T-helper 1 cell treated with Interleukin-12 subunit alpha and Interleukin-12 subunit beta and Interleukin-4 antibody, amounts not matched to agents 30 μg/mL and 1 μg/mL, for 36 hours (primary cell): ENCODE measurements around the gene MAJIN.

Source experiments
- H3K27ac Mint-ChIP-seq: one replicate; pipeline ENCODE4 v1.8.0; 2021; ENCODE audit warnings: mild to moderate bottlenecking, mixed read lengths
- H3K27me3 Mint-ChIP-seq: one replicate; pipeline ENCODE4 v1.8.0; 2021; ENCODE audit warnings: low read depth, mixed read lengths
- H3K36me3 Mint-ChIP-seq: one replicate; pipeline ENCODE4 v1.8.0; 2021; ENCODE audit warnings: low read depth, mixed read lengths
- H3K4me1 Mint-ChIP-seq: one replicate; pipeline ENCODE4 v1.8.0; 2021; ENCODE audit warnings: low read depth, mixed read lengths
- H3K4me3 Mint-ChIP-seq: one replicate; pipeline ENCODE4 v1.8.0; 2021; ENCODE audit warnings: mild to moderate bottlenecking, moderate library complexity, mixed read lengths
- H3K9me3 Mint-ChIP-seq: one replicate; pipeline ENCODE4 v1.8.0; 2021; ENCODE audit warnings: mixed read lengths

The MAJIN gene

DNA sequence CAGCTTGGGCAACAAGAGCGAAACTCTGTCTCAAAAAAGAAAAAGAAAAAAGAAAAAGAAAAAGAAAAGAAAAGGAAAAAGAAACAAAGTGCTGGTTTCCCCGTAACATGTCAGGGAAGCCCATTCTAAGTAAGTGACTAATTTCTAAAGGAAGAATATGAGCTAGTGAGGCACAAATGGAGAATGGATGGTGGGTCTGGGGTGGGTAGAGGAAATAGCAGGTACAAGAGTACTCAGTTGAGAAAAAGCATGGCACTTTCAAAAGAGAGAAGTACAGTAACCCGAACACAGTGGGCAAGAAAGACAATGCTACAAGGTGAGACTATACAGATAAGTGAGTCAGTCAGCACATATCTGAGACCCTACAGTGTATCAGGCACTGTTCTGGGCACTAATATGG, 4.5 kb downstream of the MAJIN start:
- Mint-ChIP-seq H3K4me3 (no peak overlapping the region), H3K27me3 (no peaks in the 10 kb centered on the region), H3K36me3 (no peaks in the 10 kb centered on the region), H3K4me1 (peaks cover 16% of the 10 kb centered on the region), H3K9me3 (no peaks in the 10 kb centered on the region), H3K27ac (no peak overlapping the region)

DNA sequence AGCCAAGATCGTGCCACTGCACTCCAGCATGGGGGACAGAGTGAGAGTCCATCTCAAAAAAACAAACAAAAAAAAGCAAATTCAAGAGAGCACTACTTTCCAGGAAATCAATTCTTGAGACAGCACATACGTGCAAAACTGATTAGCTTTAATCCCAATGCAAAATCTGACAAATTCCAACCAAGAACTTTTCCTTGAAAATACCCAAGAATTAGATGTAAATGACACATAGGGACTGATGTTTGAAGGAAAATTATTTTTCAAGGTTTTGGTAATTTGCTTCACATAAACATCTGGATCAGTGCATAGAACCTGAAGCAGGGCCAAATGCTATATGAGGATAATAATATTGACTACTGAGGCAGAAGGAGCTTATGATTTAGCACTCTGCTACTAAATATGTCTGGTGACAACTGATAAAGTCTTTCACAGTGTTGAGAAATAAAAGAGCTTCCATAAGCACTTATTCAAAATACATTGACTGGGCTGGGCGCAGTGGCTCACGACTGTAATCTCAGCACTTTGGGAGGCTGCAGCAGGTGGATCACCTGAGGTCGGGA, 8.8 kb downstream of the MAJIN start:
- H3K4me3 Mint-ChIP-seq: no peak overlapping the region
- H3K9me3 Mint-ChIP-seq: no peaks in the 10 kb centered on the region
- peaks cover 8% of the 10 kb centered on the region for H3K4me1 Mint-ChIP-seq
- peaks cover 12% of the 10 kb centered on the region for H3K27me3 Mint-ChIP-seq
- H3K27ac Mint-ChIP-seq: no peak overlapping the region
- H3K36me3 Mint-ChIP-seq: no peaks in the 10 kb centered on the region

- peaks cover 12% of the 10 kb centered on the region for H3K27me3 Mint-ChIP-seq
- peaks cover 5% of the 10 kb centered on the region for H3K4me1 Mint-ChIP-seq
Measured at GRCh38 chr11:64960719-64961118, 11.2 kb downstream of the MAJIN start.

GRCh38 chr11:64959498-64959897, 12.4 kb downstream of the MAJIN start:
- no peaks in the 10 kb centered on the region for H3K9me3 Mint-ChIP-seq
- H3K27me3 Mint-ChIP-seq: peaks cover 12% of the 10 kb centered on the region
- no peak overlapping the region for H3K27ac Mint-ChIP-seq
- no peaks in the 10 kb centered on the region for H3K36me3 Mint-ChIP-seq
- peaks cover 1% of the 10 kb centered on the region for H3K4me1 Mint-ChIP-seq
- H3K4me3 Mint-ChIP-seq: no peak overlapping the region

More at GRCh38 chr11:64960719-64961118, 11.2 kb downstream of the MAJIN start:
- Mint-ChIP-seq H3K27ac (no peak overlapping the region), H3K36me3 (no peaks in the 10 kb centered on the region), H3K4me3 (no peak overlapping the region), H3K9me3 (no peaks in the 10 kb centered on the region)

GRCh38 chr11:64954201-64954600, 17.7 kb downstream of the MAJIN start:
- no peak overlapping the region for H3K27ac Mint-ChIP-seq
- no peaks in the 10 kb centered on the region for H3K36me3 Mint-ChIP-seq
- H3K4me3 Mint-ChIP-seq: no peak overlapping the region
- no peaks in the 10 kb centered on the region for H3K4me1 Mint-ChIP-seq
- peaks cover 10% of the 10 kb centered on the region for H3K27me3 Mint-ChIP-seq
- no peaks in the 10 kb centered on the region for H3K9me3 Mint-ChIP-seq

GRCh38 chr11:64951529-64951928, 20.4 kb downstream of the MAJIN start:
- H3K27me3 Mint-ChIP-seq: peaks cover 10% of the 10 kb centered on the region
- H3K36me3 Mint-ChIP-seq: no peaks in the 10 kb centered on the region
- no peak overlapping the region for H3K4me3 Mint-ChIP-seq
- no peaks in the 10 kb centered on the region for H3K4me1 Mint-ChIP-seq
- no peaks in the 10 kb centered on the region for H3K9me3 Mint-ChIP-seq
- no peak overlapping the region for H3K27ac Mint-ChIP-seq

DNA sequence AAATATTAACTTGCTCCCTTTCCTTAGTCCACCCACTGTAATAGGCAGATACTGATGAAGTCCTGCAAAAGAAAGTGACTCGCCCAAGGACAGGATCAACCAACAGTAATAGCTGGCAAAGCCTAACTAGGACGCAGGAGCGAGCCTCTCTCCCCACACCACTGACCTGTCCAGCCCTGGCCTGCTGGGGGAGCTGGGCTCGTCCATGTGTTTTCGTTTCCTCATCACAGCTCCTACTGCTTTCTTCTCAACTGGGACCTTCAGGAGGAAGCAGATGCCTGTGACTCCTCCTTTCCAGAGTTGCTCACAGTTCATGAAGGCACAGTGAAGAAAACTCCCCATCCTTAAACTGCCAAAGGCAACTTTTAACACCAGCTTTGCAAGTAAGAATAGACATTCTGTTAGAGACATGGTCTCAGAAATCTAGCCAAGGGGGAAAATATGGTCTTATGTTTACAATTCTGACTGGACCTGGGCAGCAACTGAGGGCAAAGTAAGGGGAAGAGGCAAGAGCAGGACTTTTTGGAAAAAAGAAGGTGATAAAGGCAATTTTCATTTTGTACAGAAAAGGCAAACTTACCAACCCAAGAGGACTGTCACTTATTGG, 24.6 kb downstream of the MAJIN start:
- Mint-ChIP-seq H3K36me3 (no peaks in the 10 kb centered on the region), H3K27me3 (peaks cover 29% of the 10 kb centered on the region), H3K4me1 (no peaks in the 10 kb centered on the region), H3K4me3 (no peak overlapping the region), H3K9me3 (no peaks in the 10 kb centered on the region), H3K27ac (no peak overlapping the region)

- Mint-ChIP-seq H3K36me3 (peaks cover 10% of the 10 kb centered on the region), H3K4me1 (no peaks in the 10 kb centered on the region), H3K9me3 (no peaks in the 10 kb centered on the region), H3K27me3 (peaks cover 3% of the 10 kb centered on the region), H3K4me3 (no peak overlapping the region), H3K27ac (no peak overlapping the region)
Measured at GRCh38 chr11:64936539-64936938, 35.4 kb downstream of the MAJIN start.

DNA sequence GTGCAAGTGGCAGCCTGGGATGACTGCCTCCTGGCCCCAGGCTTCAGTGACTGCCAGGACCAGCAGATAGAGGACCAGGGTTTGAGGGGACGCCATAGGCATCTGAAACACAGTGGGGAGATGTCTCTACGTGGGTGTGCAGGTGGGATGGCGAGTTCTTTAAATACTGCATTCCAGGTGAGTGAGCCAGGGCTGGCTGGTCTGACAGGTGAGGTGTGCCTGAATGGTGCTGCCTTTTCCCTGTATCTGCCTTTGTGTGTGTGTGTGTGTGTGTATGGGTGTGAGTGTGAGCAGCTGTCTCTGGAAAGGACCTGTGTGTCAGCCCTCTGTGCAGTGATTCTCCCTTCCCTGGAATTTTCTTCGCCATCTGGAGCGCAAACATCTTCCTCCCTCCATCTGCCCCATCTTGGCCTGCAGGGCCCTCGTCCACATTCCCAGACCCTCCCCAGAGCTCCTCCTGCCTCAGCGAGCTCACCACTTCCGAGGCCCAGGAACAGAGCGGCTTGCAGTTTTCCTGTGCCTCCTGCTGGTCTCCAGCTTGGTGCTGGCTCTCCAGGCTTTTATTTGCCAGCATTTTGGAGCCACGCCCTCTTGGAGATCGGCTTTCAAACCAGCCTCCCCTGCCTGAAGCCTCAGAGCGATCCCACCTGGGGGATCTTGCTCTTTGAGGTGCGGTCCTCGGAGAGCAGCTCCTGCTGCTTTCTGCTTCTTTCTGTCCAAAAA, 36.4 kb downstream of the MAJIN start, which contains the start of gene GPHA2:
GPHA2 (minus strand) TSS at position 535 of the 723 bp plus-strand sequence; CDS start at position 102, 433 bp downstream.
- Mint-ChIP-seq H3K9me3 (no peaks in the 10 kb centered on the region), H3K36me3 (peaks cover 19% of the 10 kb centered on the region), H3K4me3 (no peak within 1 kb of the TSS), H3K27ac (no peak within 1 kb of the TSS), H3K4me1 (no peaks in the 10 kb centered on the region), H3K27me3 (peaks cover 3% of the 10 kb centered on the region)

DNA sequence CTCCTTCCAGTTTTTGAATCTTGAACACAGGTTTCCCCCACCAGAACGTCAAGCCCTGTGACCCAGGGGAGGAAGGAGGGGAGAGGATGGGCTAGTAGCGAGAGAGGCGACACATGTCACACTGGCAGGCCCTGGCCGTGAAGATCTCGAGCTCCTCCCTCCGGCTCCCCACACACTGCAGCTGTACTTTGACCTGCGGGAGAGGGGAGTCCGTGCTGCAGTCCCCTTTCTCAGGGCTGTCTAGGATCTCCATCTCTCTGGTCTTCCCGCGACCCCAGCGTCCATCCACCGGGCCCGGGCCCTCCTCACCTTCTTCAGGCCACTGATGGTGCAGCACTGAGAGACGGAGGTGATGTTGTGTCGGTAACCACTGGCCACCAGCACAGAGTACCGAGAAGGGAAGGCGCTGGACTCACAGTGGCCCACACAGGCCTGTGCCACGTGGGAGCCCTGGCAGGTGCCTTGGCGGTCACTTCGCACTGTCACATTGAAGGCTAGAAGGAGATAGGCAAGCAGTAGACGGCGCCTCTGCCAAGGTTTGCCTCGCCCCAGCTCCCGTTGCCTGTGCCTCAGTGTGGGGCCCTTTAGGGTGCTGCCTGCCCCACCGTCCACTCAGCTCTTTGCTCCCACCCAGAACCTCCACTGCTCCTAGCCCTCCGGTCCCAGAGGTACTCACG, 37.1 kb downstream of the MAJIN start:
- H3K27me3 Mint-ChIP-seq: peaks cover 3% of the 10 kb centered on the region
- no peaks in the 10 kb centered on the region for H3K9me3 Mint-ChIP-seq
- peaks cover 21% of the 10 kb centered on the region for H3K36me3 Mint-ChIP-seq
- no peaks in the 10 kb centered on the region for H3K4me1 Mint-ChIP-seq
- no peak overlapping the region for H3K4me3 Mint-ChIP-seq
- no peak overlapping the region for H3K27ac Mint-ChIP-seq

GRCh38 chr11:64933935-64934681, 37.8 kb downstream of the MAJIN start:
- H3K4me1 Mint-ChIP-seq: no peaks in the 10 kb centered on the region
- H3K27me3 Mint-ChIP-seq: no peaks in the 10 kb centered on the region
- H3K4me3 Mint-ChIP-seq: no peak overlapping the region
- H3K27ac Mint-ChIP-seq: no peak overlapping the region
- H3K36me3 Mint-ChIP-seq: peaks cover 22% of the 10 kb centered on the region
- H3K9me3 Mint-ChIP-seq: no peaks in the 10 kb centered on the region

DNA sequence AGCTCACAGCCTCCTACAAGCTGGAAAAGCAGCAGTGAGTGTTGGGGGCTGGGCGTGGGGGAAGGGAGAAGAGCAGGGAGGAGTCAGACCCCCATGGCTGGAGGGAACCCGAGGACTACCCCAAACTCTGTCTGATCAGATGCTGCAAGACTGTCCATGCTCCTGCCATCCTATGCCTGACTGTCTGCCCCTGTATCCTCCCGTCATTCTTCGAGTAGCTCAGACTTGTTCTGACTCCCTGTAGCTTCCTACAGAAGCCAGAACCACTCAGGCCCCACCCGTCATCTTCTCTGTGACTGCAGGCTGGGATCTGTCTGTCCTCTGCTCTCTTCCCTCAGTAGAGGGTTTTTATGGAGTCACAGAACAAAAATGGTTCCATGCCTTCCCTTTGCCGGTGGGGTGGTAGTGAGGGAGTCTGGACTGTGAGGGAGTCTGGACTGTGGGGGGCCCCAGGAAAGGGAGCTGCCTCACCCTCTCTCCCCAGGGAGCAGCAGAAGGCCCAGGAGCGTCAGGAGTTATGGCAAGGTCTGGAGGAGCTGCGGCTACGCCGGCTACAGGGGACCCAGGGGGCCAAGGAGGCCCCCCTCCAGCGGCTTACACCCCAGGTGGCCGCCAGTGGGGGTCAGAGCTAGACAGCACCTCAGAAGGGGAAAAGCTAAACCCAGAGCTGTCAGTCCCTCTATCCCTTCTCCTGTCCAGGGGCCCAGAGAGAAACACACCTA, 38.5 kb downstream of the MAJIN start:
- no peaks in the 10 kb centered on the region for H3K9me3 Mint-ChIP-seq
- H3K4me1 Mint-ChIP-seq: no peaks in the 10 kb centered on the region
- peaks cover 22% of the 10 kb centered on the region for H3K36me3 Mint-ChIP-seq
- H3K27ac Mint-ChIP-seq: no peak overlapping the region
- H3K4me3 Mint-ChIP-seq: no peak overlapping the region
- H3K27me3 Mint-ChIP-seq: no peaks in the 10 kb centered on the region

GRCh38 chr11:64932324-64932723, 39.6 kb downstream of the MAJIN start:
- no peak overlapping the region for H3K4me3 Mint-ChIP-seq
- H3K4me1 Mint-ChIP-seq: no peaks in the 10 kb centered on the region
- no peaks in the 10 kb centered on the region for H3K9me3 Mint-ChIP-seq
- peaks cover 24% of the 10 kb centered on the region for H3K36me3 Mint-ChIP-seq
- H3K27me3 Mint-ChIP-seq: no peaks in the 10 kb centered on the region
- H3K27ac Mint-ChIP-seq: no peak overlapping the region

DNA sequence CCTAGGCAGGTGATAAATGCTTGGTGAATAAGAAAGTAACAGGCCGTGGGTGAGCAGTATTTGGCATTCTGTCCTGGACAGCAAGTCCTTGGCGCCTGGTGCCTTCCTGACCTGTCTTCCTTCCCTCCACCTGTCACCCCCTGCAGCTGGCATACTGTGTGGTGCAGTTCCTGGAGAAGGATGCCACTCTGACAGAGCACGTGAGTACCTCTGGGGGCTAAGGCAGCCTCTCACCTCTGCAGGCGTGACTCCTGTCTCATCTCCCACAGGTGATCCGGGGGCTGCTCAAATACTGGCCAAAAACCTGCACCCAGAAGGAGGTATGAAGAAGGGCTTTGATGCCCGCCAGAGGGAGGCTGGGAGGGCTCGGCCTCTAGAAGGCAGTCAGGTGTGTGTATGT, 40.6 kb downstream of the MAJIN start:
- peaks cover 5% of the 10 kb centered on the region for H3K4me1 Mint-ChIP-seq
- H3K36me3 Mint-ChIP-seq: peaks cover 29% of the 10 kb centered on the region
- H3K27ac Mint-ChIP-seq: no peak overlapping the region
- no peaks in the 10 kb centered on the region for H3K27me3 Mint-ChIP-seq
- H3K9me3 Mint-ChIP-seq: no peaks in the 10 kb centered on the region
- H3K4me3 Mint-ChIP-seq: no peak overlapping the region
